Neural cell (in vitro differentiated cells): ENCODE measurements around the gene TELO2.

ENCODE experiments used
- CTCF ChIP-seq: fragments of 450-650 bp; IDR thresholded peaks from 2 replicates; pipeline ENCODE4 v1.5.1; 2014; ENCODE audit warnings: antibody characterized with exemption, mild to moderate bottlenecking, moderate library complexity; ENCODE audit not compliant: poor library complexity, severe bottlenecking
- POLR2AphosphoS5 ChIP-seq: IDR thresholded peaks from 2 replicates; pipeline ENCODE4 v1.6.1; 2012
- SMC3 ChIP-seq: fragments of 450-650 bp; conservative IDR thresholded peaks from 2 replicates; pipeline ENCODE4 v1.6.1; 2014; ENCODE audit warnings: antibody characterized with exemption, mild to moderate bottlenecking, moderate library complexity; ENCODE audit not compliant: poor library complexity
- TF ChIP-seq, protein P1 (sequence below): IDR thresholded peaks from 2 replicates; pipeline ENCODE4 v1.6.1; 2012; ENCODE audit warnings: borderline replicate concordance

DNA sequence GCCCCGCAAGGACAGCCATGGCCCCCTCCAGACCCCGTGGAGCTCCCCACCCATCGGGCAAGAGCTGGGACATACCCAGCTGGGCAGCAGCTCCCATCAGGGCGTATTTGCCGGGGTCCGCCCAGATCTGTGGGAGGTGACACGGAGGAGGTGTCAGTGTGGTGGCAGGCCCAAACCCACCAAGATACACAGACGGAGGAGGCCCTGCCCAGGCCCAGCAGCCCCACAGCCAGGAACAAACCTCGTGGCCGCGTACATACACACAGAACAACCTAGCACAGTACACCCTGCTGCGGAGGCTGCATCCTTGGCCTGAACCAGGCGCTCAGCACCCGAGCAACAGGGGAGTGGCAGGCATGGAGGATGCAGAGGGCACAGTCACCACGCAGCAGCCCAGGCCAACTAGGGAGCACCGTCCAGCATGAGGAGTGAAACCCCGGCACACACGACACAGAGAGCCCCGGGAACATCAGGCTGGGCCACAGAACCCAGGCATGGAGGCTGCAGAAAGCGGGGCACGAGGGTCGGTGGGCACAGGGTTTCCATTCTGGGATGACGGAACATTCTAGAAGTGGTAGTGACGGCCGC lies 43.9 kb upstream of the TELO2 start:
- TF ChIP-seq, protein P1, sequence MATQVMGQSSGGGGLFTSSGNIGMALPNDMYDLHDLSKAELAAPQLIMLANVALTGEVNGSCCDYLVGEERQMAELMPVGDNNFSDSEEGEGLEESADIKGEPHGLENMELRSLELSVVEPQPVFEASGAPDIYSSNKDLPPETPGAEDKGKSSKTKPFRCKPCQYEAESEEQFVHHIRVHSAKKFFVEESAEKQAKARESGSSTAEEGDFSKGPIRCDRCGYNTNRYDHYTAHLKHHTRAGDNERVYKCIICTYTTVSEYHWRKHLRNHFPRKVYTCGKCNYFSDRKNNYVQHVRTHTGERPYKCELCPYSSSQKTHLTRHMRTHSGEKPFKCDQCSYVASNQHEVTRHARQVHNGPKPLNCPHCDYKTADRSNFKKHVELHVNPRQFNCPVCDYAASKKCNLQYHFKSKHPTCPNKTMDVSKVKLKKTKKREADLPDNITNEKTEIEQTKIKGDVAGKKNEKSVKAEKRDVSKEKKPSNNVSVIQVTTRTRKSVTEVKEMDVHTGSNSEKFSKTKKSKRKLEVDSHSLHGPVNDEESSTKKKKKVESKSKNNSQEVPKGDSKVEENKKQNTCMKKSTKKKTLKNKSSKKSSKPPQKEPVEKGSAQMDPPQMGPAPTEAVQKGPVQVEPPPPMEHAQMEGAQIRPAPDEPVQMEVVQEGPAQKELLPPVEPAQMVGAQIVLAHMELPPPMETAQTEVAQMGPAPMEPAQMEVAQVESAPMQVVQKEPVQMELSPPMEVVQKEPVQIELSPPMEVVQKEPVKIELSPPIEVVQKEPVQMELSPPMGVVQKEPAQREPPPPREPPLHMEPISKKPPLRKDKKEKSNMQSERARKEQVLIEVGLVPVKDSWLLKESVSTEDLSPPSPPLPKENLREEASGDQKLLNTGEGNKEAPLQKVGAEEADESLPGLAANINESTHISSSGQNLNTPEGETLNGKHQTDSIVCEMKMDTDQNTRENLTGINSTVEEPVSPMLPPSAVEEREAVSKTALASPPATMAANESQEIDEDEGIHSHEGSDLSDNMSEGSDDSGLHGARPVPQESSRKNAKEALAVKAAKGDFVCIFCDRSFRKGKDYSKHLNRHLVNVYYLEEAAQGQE = no peak
- TF ChIP-seq CTCF (no peak), SMC3 (no peak), POLR2AphosphoS5 (no peak)
